IMR-90 (cell line): ENCODE data around the gene NKAIN1. TPM values are rescaled to one million over a fixed set of nuclear protein-coding genes. Genes with fewer than 3 reads are reported as not detected.

Experiments used
- ATAC-seq: fragments of 200-7000 bp; cut with Tn5 transposase; 2 replicates; pipeline ENCODE4 v1.9.1; 2020; ENCODE audit warnings: low read depth, mild to moderate bottlenecking, moderate library complexity
- BruUV-seq: library from RNA; stranded (reverse); fragments of 400-500 nt; replicated peaks from 2 replicates; lab custom pipeline; 2021; lab: Mats Ljungman, UMichigan
- CTCF ChIA-PET: fragments of 300-600 bp; formaldehyde crosslinking; extraction: SDS; loops from one replicate; lab custom pipeline; 2021; ENCODE audit warnings: antibody characterized with exemption; lab: Yijun Ruan, JAX
- POLR2A ChIA-PET: fragments of 300-600 bp; sonication (Branson Sonifier 250); formaldehyde crosslinking; loops from one replicate; lab custom pipeline; 2022; ENCODE audit warnings: antibody characterized with exemption; ENCODE audit not compliant: unreplicated experiment; lab: Charles Lee
- DNase-seq: peaks from one replicate; pipeline ENCODE4 v3.0.0; 2013
- H2AFZ ChIP-seq: replicated peaks from 2 replicates; pipeline ENCODE3; 2013; ENCODE audit warnings: low read length, mild to moderate bottlenecking; ENCODE audit not compliant: poor library complexity
- H2AK5ac ChIP-seq: 2 replicates; pipeline ENCODE4 v1.6.1; 2013; ENCODE audit warnings: low read depth, low read length, inconsistent platforms
- H2AK9ac ChIP-seq: replicated peaks from 2 replicates; pipeline ENCODE3; 2013; ENCODE audit warnings: mild to moderate bottlenecking, low read depth, low read length, moderate library complexity; ENCODE audit not compliant: poor library complexity
- H2BK120ac ChIP-seq: 2 replicates; pipeline ENCODE4 v1.6.1; 2013; ENCODE audit warnings: low read depth, low read length, inconsistent platforms
- H2BK15ac ChIP-seq: 3 replicates; pipeline ENCODE4 v1.6.1; 2013; ENCODE audit warnings: low read depth, low read length, inconsistent platforms
- H2BK20ac ChIP-seq: 2 replicates; pipeline ENCODE4 v1.6.1; 2013; ENCODE audit warnings: low read depth, mild to moderate bottlenecking, inconsistent platforms, low read length, moderate library complexity
- H2BK5ac ChIP-seq: 2 replicates; pipeline ENCODE4 v1.6.1; 2013; ENCODE audit warnings: mild to moderate bottlenecking, low read depth, low read length, inconsistent platforms; ENCODE audit not compliant: poor library complexity, severe bottlenecking
- H3K14ac ChIP-seq: replicated peaks from 2 replicates; pipeline ENCODE4 v1.6.1; 2013; ENCODE audit warnings: low read depth, low read length, inconsistent platforms
- H3K18ac ChIP-seq: 2 replicates; pipeline ENCODE4 v1.6.1; 2013; ENCODE audit warnings: low read depth, low read length, control low read depth
- H3K23ac ChIP-seq: 2 replicates; pipeline ENCODE4 v1.6.1; 2013; ENCODE audit warnings: low read depth, low read length, inconsistent platforms
- H3K27ac ChIP-seq: 2 replicates; pipeline ENCODE4 v1.5.1; 2013; ENCODE audit warnings: mild to moderate bottlenecking, control low read depth, low read length; ENCODE audit not compliant: insufficient read depth
- H3K27me3 ChIP-seq: 2 replicates; pipeline ENCODE4 v1.6.1; 2013; ENCODE audit warnings: low read length; ENCODE audit not compliant: control insufficient read depth, insufficient read depth
- H3K36me3 ChIP-seq: 2 replicates; pipeline ENCODE4 v1.6.1; 2013; ENCODE audit warnings: low read length, mixed read lengths; ENCODE audit not compliant: control insufficient read depth, insufficient read depth
- H3K4ac ChIP-seq: 2 replicates; pipeline ENCODE4 v1.6.1; 2013; ENCODE audit warnings: low read depth, low read length, inconsistent platforms
- H3K4me1 ChIP-seq: 2 replicates; pipeline ENCODE4 v1.6.1; 2013; ENCODE audit warnings: low read length, mixed read lengths; ENCODE audit not compliant: control insufficient read depth, insufficient read depth
- H3K4me2 ChIP-seq: 2 replicates; pipeline ENCODE4 v1.6.1; 2013; ENCODE audit warnings: low read depth, mild to moderate bottlenecking, control low read depth, low read length, moderate library complexity
- H3K4me3 ChIP-seq: 2 replicates; pipeline ENCODE4 v1.5.1; 2013; ENCODE audit warnings: low read depth, mild to moderate bottlenecking, control low read depth, low read length, moderate library complexity; ENCODE audit not compliant: insufficient read depth
- H3K56ac ChIP-seq: 2 replicates; pipeline ENCODE4 v1.6.1; 2013; ENCODE audit warnings: low read length, inconsistent platforms; ENCODE audit not compliant: insufficient read depth; ENCODE audit errors: extremely low read depth
- H3K79me1 ChIP-seq, 2 experiments: 2 replicates each; pipeline ENCODE4 v1.6.1; 2013; ENCODE audit warnings: low read length in 2 of 2, inconsistent platforms in 1 of 2, low read depth in 1 of 2
- H3K9ac ChIP-seq: 2 replicates; pipeline ENCODE4 v1.6.1; 2013; ENCODE audit warnings: low read depth, low read length, control low read depth
- H3K9me1 ChIP-seq: 2 replicates; pipeline ENCODE4 v1.6.1; 2013; ENCODE audit warnings: low read length, inconsistent platforms; ENCODE audit not compliant: insufficient read depth
- H3K9me3 ChIP-seq: 2 replicates; pipeline ENCODE4 v1.6.1; 2013; ENCODE audit warnings: low read length; ENCODE audit not compliant: control insufficient read depth, insufficient read depth
- H4K20me1 ChIP-seq: 2 replicates; pipeline ENCODE4 v1.6.1; 2013; ENCODE audit warnings: low read length, inconsistent platforms; ENCODE audit not compliant: insufficient read depth
- H4K5ac ChIP-seq: 2 replicates; pipeline ENCODE4 v1.6.1; 2013; ENCODE audit warnings: mild to moderate bottlenecking, low read depth, low read length, control low read depth
- H4K8ac ChIP-seq, 2 experiments: 2 replicates each; pipeline ENCODE4 v1.6.1; 2013; ENCODE audit warnings: low read depth in 2 of 2, low read length in 2 of 2, control low read depth in 1 of 2, inconsistent platforms in 1 of 2
- H4K91ac ChIP-seq: 2 replicates; pipeline ENCODE4 v1.6.1; 2013; ENCODE audit warnings: low read depth, low read length, inconsistent platforms; ENCODE audit not compliant: insufficient read depth
- BHLHE40 ChIP-seq: fragments of 150-350 bp; IDR thresholded peaks from 2 replicates; pipeline ENCODE4 v1.6.1; 2016; ENCODE audit warnings: mild to moderate bottlenecking, low read depth, low read length
- FOS ChIP-seq: fragments of 150-350 bp; IDR thresholded peaks from 2 replicates; pipeline ENCODE4 v1.6.1; 2016; ENCODE audit warnings: low read depth, low read length
- NFE2L2 ChIP-seq: fragments of 150-350 bp; IDR thresholded peaks from 2 replicates; pipeline ENCODE4 v1.6.1; 2016; ENCODE audit warnings: low read depth, mild to moderate bottlenecking, low read length
- POLR2A ChIP-seq: IDR thresholded peaks from 2 replicates; pipeline ENCODE4 v1.6.1; 2012; ENCODE audit warnings: mild to moderate bottlenecking, low read depth, low read length
- RAD21 ChIP-seq: IDR thresholded peaks from 2 replicates; pipeline ENCODE4 v1.6.1; 2012; ENCODE audit warnings: low read length, improper control_type of control experiment
- RCOR1 ChIP-seq: IDR thresholded peaks from 2 replicates; pipeline ENCODE4 v1.6.1; 2012; ENCODE audit warnings: mild to moderate bottlenecking, low read length, improper control_type of control experiment; ENCODE audit not compliant: insufficient replicate concordance
- RFX5 ChIP-seq: IDR thresholded peaks from 2 replicates; pipeline ENCODE4 v1.8.0; 2012; ENCODE audit warnings: low read depth, mild to moderate bottlenecking, low read length, moderate library complexity
- USF2 ChIP-seq: fragments of 150-350 bp; IDR thresholded peaks from 2 replicates; pipeline ENCODE4 v1.6.1; 2017; ENCODE audit warnings: mild to moderate bottlenecking, antibody characterized with exemption, low read length, low read depth
- WGBS, 2 experiments: methylation state at CpG; one replicate each; pipeline versions ENCODE4 v1.1.5 to v1.1.7; 2013; ENCODE audit warnings: missing lambda C conversion rate in 2 of 2; ENCODE audit not compliant: insufficient read length in 1 of 2; ENCODE audit errors: extremely low coverage in 2 of 2; 5-methylcytosine and 5-hydroxymethylcytosine counted together
- dilution Hi-C: fragments of 300-500 bp; cut with HindIII; formaldehyde crosslinking; loops from one replicate; pipeline ENCODE4 v1.14.3; 2018; ENCODE audit warnings: low sequenced_read_pairs; ENCODE audit not compliant: unreplicated experiment
- in situ Hi-C: fragments of 300-500 bp; cut with MboI; formaldehyde crosslinking; loops from 3 replicates; pipeline ENCODE4 v1.14.3; 2019; ENCODE audit warnings: low sequenced_read_pairs, inconsistent platforms, mixed read lengths
- intact Hi-C: fragments of 100-400 bp; cut with micrococcal nuclease; formaldehyde crosslinking; loops from 2 replicates; pipeline ENCODE4 v1.10.0; 2022
- polyA plus RNA-seq, 3 experiments: library from polyadenylated mRNA; depleted of rRNA; stranded (reverse); fragments of >200 nt; gene quantifications; 2 replicates each; pipeline ENCODE4 v1.2.3, GENCODE V29; 2012; ENCODE audit warnings: low replicate concordance in 1 of 3
- total RNA-seq: library from RNA; depleted of rRNA; stranded (reverse); fragments of >200 nt; gene quantifications from 2 replicates; pipeline ENCODE4 v1.2.3, GENCODE V29; 2012

NKAIN1 gene
- total and polyA plus RNA-seq, 2 of the 4 experiments (the other 2 are of a cell fraction) = under 0.01 to 0.09 TPM

GRCh38 chr1:31145648-31146047, 94.0 kb downstream of the NKAIN1 start:
- H3K14ac ChIP-seq = no peak overlapping the region
- no peak overlapping the region for H3K4me2 ChIP-seq
- H3K4ac ChIP-seq = no peak overlapping the region
- ChIA-PET POLR2A (no interaction called here), CTCF (interaction anchor here (0.8 kb wide), 1 partner anchor 23 kb away, joined by 3 read pairs; no protein-coding TSS in a partner anchor)
- H2BK20ac ChIP-seq = no peak overlapping the region
- no TSS peak for BruUV-seq
- H3K18ac ChIP-seq = no peak overlapping the region
- H2AK9ac ChIP-seq = no peak overlapping the region
- H4K91ac ChIP-seq = no peak overlapping the region
- H3K9me1 ChIP-seq = no peaks in the 10 kb centered on the region
- H2BK15ac ChIP-seq = no peak overlapping the region
- H3K9ac ChIP-seq = no peak overlapping the region
- in situ Hi-C loops = no loop called here
- TF ChIP-seq RAD21 = no peak
- no peak for TF ChIP-seq POLR2A
- TF ChIP-seq RFX5 = no peak
- no peak for TF ChIP-seq FOS
- TF ChIP-seq BHLHE40 = no peak
- TF ChIP-seq NFE2L2 = no peak
- TF ChIP-seq RCOR1 = no peak
- no peak for TF ChIP-seq USF2
- H4K5ac ChIP-seq = no peak overlapping the region
- intact Hi-C loops = no loop called here
- no peak overlapping the region for H2AFZ ChIP-seq
- no peak overlapping the region for H3K27ac ChIP-seq
- no peaks in the 10 kb centered on the region for H3K36me3 ChIP-seq
- no peaks in the 10 kb centered on the region for H3K79me1 ChIP-seq
- no peak overlapping the region for H3K56ac ChIP-seq
- H3K27me3 ChIP-seq = no peaks in the 10 kb centered on the region
- H2BK120ac ChIP-seq = no peak overlapping the region
- 0% methylated on average over 2 of the region's 3 CpGs; no CpG with 5 or more reads in 1 of the 2 experiments for WGBS, 2 experiments
- no peaks in the 10 kb centered on the region for H3K9me3 ChIP-seq
- no peak overlapping the region for H4K8ac ChIP-seq
- H2BK5ac ChIP-seq = no peak overlapping the region
- no peaks in the 10 kb centered on the region for H3K4me1 ChIP-seq
- H2AK5ac ChIP-seq = no peak overlapping the region
- dilution Hi-C loops = no loop called here
- no peak for DNase-seq
- H3K23ac ChIP-seq = no peak overlapping the region
- no peaks in the 10 kb centered on the region for H4K20me1 ChIP-seq
- ATAC-seq = no peak
- no peak overlapping the region for H3K4me3 ChIP-seq
